H1 (cell line): ENCODE results near the gene ABCC4. TPM values are rescaled to one million over a fixed set of nuclear protein-coding genes. Genes with fewer than 3 reads are reported as not detected.

Experiments used
- BRCA1 ChIP-seq: IDR thresholded peaks from 2 replicates; pipeline ENCODE4 v1.6.1; 2012; ENCODE audit warnings: low read depth, low read length, improper control_type of control experiment
- CBX5 ChIP-seq: fragments of 300-800, 300-1000 bp; sonication (generic); IDR thresholded peaks from 2 replicates; pipeline ENCODE4 v1.7.1; 2016; ENCODE audit warnings: antibody characterized with exemption, low read length, low read depth
- CBX8 ChIP-seq: fragments of 300-800, 300-1000 bp; sonication (generic); IDR thresholded peaks from 2 replicates; pipeline ENCODE4 v1.7.1; 2016; ENCODE audit warnings: low read depth, low read length, borderline replicate concordance
- CHD7 ChIP-seq: fragments of 300-600 bp; sonication (generic); IDR thresholded peaks from 2 replicates; pipeline ENCODE4 v1.7.1; 2012; ENCODE audit warnings: low read length, moderate library complexity, mild to moderate bottlenecking, inconsistent platforms; ENCODE audit not compliant: insufficient replicate concordance
- CREB1 ChIP-seq: IDR thresholded peaks from 2 replicates; pipeline ENCODE4 v1.6.1; 2012; ENCODE audit warnings: inconsistent platforms
- GABPA ChIP-seq: IDR thresholded peaks from 2 replicates; pipeline ENCODE4 v1.6.1; 2011; ENCODE audit warnings: mild to moderate bottlenecking, low read length, moderate library complexity, borderline replicate concordance; ENCODE audit not compliant: insufficient read depth
- JUND ChIP-seq: IDR thresholded peaks from 2 replicates; pipeline ENCODE4 v1.6.1; 2011; ENCODE audit warnings: mild to moderate bottlenecking, improper control_type of control experiment, low read length
- NANOG ChIP-seq: IDR thresholded peaks from 2 replicates; pipeline ENCODE4 v1.6.1; 2011; ENCODE audit warnings: low read length, low read depth, mild to moderate bottlenecking, inconsistent platforms; ENCODE audit not compliant: insufficient read depth, poor library complexity, severe bottlenecking
- POU5F1 ChIP-seq: IDR thresholded peaks from 2 replicates; pipeline ENCODE4 v1.6.1; 2011; ENCODE audit warnings: low read depth, mild to moderate bottlenecking, low read length, moderate library complexity
- SIRT6 ChIP-seq: IDR thresholded peaks from one replicate; pipeline ENCODE4 v1.7.1; 2012; ENCODE audit warnings: low read length, inconsistent platforms
- SP4 ChIP-seq: IDR thresholded peaks from 2 replicates; pipeline ENCODE4 v1.6.1; 2012; ENCODE audit warnings: low read length, inconsistent platforms
- polyA plus RNA-seq, 7 experiments: library from polyadenylated mRNA; depleted of rRNA in 3 of 7; stranded (reverse) in 5 of 7; unstranded in 2 of 7; fragments of >200 nt in 5 of 7; fragments of 200-250 nt in 2 of 7; gene quantifications; 1 replicate in 5 of 7; 2 replicates in 1 of 7; 4 replicates in 1 of 7; pipeline versions ENCODE4 v1.2.1 to v1.2.3, GENCODE V29; 2011 to 2013; ENCODE audit warnings: missing spikeins in 2 of 7, mixed read lengths in 2 of 7
- total RNA-seq: library from RNA; stranded (reverse); fragmentation: NEBNext Ultra II Directional; extraction: Animal tissue kit (Norgen Biotek cat#: 25700); gene quantifications from 2 replicates; pipeline ENCODE4 v1.2.1, GENCODE V29; 2021

ABCC4 gene
- total and polyA plus RNA-seq, 2 of the 8 experiments (the other 6 are each of a cell fraction or from before 2014, with no cell fraction given), result 4.0 to 14.1 TPM

GRCh38 chr13:95343944-95344343, 42.7 kb upstream of the ABCC4 start (continued):
- no peak for TF ChIP-seq CHD7
- no peak for TF ChIP-seq JUND
- TF ChIP-seq CBX8, result no peak
- no peak for TF ChIP-seq NANOG
- TF ChIP-seq BRCA1, result no peak
- no peak for TF ChIP-seq CREB1
- no peak for TF ChIP-seq GABPA
- no peak for TF ChIP-seq POU5F1
- TF ChIP-seq SIRT6, result no peak
- TF ChIP-seq CBX5, result no peak
- TF ChIP-seq SP4, result no peak
